GM12878 (cell line): ENCODE data around the gene KLRG1. TPM values are rescaled to one million over a fixed set of nuclear protein-coding genes. Genes with fewer than 3 reads are reported as not detected.

ENCODE experiments used
- ATAC-seq: fragments of 200-7000 bp; cut with Tn5 transposase; 3 replicates; pipeline ENCODE4 v1.9.1; 2020; ENCODE audit warnings: mild to moderate bottlenecking, moderate library complexity
- BruUV-seq: library from RNA; stranded (reverse); fragments of 400-500 nt; replicated peaks from 2 replicates; lab custom pipeline; 2021; lab: Mats Ljungman, UMichigan
- CTCF ChIA-PET: fragments of 300-600 bp; sonication (Branson Sonifier 250); formaldehyde crosslinking; extraction: SDS; loops from one replicate; lab custom pipeline; 2021; ENCODE audit warnings: inconsistent platforms; lab: Yijun Ruan, JAX
- POLR2A ChIA-PET: fragments of 350-600 bp; formaldehyde crosslinking; extraction: SDS; loops from one replicate; lab custom pipeline; 2021; ENCODE audit warnings: inconsistent platforms; lab: Charles Lee
- RAD21 ChIA-PET: fragments of 300-600 bp; sonication (Branson Sonifier 250); formaldehyde crosslinking; loops from one replicate; lab custom pipeline; 2023; ENCODE audit warnings: antibody characterized with exemption; ENCODE audit not compliant: unreplicated experiment; lab: Charles Lee
- SMC1A ChIA-PET: fragments of 300-600 bp; sonication (Branson Sonifier 250); formaldehyde crosslinking; loops from one replicate; lab custom pipeline; 2023; ENCODE audit not compliant: unreplicated experiment, uncharacterized antibody; lab: Charles Lee
- DNase-seq: peaks from one replicate; pipeline ENCODE4 v3.0.0-alpha.2; 2011; ENCODE audit warnings: low read depth, low spot score
- FAIRE-seq: peaks from 3 replicates; lab custom pipeline; 2011; peaks lifted over from hg19 to GRCh38; lab: Jason Lieb, UNC
- H2AFZ ChIP-seq: 2 replicates; pipeline ENCODE4 v1.6.0; 2011; ENCODE audit warnings: low read depth, low read length, control low read depth; ENCODE audit not compliant: control insufficient read depth
- H3K27ac ChIP-seq: 2 replicates; pipeline ENCODE4 v1.5.1; 2011; ENCODE audit warnings: control low read depth; ENCODE audit not compliant: control insufficient read depth, insufficient read depth
- H3K27me3 ChIP-seq, 2 experiments: replicated peaks in 1 of 2; 2 replicates each; pipeline versions ENCODE4 v1.6.0 to v1.6.1; 2011; ENCODE audit warnings: low read length in 1 of 2; ENCODE audit not compliant: control insufficient read depth in 2 of 2, insufficient read depth in 2 of 2
- H3K36me3 ChIP-seq, 2 experiments: 2 replicates each; pipeline ENCODE4 v1.5.1; 2011; ENCODE audit warnings: low read length in 1 of 2; ENCODE audit not compliant: control insufficient read depth in 2 of 2, insufficient read depth in 2 of 2
- H3K4me1 ChIP-seq: 2 replicates; pipeline ENCODE4 v1.6.1; 2011; ENCODE audit warnings: mild to moderate bottlenecking, low read length, moderate library complexity, mixed read lengths; ENCODE audit not compliant: control insufficient read depth, insufficient read depth
- H3K4me2 ChIP-seq: 2 replicates; pipeline ENCODE4 v1.6.0; 2011; ENCODE audit warnings: control low read depth; ENCODE audit not compliant: control insufficient read depth, insufficient read depth
- H3K4me3 ChIP-seq: fragments of 200-600 bp; sonication (generic); 2 replicates; pipeline ENCODE4 v1.5.1; 2016
- H3K79me2 ChIP-seq: 2 replicates; pipeline ENCODE4 v1.6.0; 2011; ENCODE audit warnings: low read length; ENCODE audit not compliant: control insufficient read depth, insufficient read depth
- H3K9ac ChIP-seq: 2 replicates; pipeline ENCODE4 v1.8.0; 2011; ENCODE audit warnings: low read length, control low read depth, mixed read lengths; ENCODE audit not compliant: control insufficient read depth, insufficient read depth
- H3K9me3 ChIP-seq: replicated peaks from 3 replicates; pipeline ENCODE4 v1.5.1; 2011; ENCODE audit warnings: mild to moderate bottlenecking, low read length; ENCODE audit not compliant: control insufficient read depth, insufficient read depth
- H4K20me1 ChIP-seq: 2 replicates; pipeline ENCODE4 v1.6.0; 2011; ENCODE audit not compliant: control insufficient read depth, insufficient read depth
- ELK1 ChIP-seq: IDR thresholded peaks from 2 replicates; pipeline ENCODE4 v1.6.1; 2012; ENCODE audit warnings: low read depth, low read length, improper control_type of control experiment
- FOS ChIP-seq: IDR thresholded peaks from 3 replicates; pipeline ENCODE4 v1.6.1; 2011; ENCODE audit warnings: borderline replicate concordance; ENCODE audit not compliant: insufficient read length; ENCODE audit errors: extremely low read depth
- GATAD2B ChIP-seq: fragments of 450-650 bp; conservative IDR thresholded peaks from 2 replicates; pipeline ENCODE4 v1.6.1; 2017; ENCODE audit warnings: low read depth, mild to moderate bottlenecking, moderate library complexity
- HCFC1 ChIP-seq: fragments of 150-350 bp; IDR thresholded peaks from 2 replicates; pipeline ENCODE4 v1.6.1; 2014; ENCODE audit warnings: low read length
- JUND ChIP-seq: IDR thresholded peaks from 2 replicates; pipeline ENCODE4 v1.6.1; 2012; ENCODE audit warnings: low read depth, mild to moderate bottlenecking, low read length, improper control_type of control experiment, moderate library complexity
- KLF5 ChIP-seq: fragments of 450-650 bp; IDR thresholded peaks from 2 replicates; pipeline ENCODE4 v1.6.1; 2014; ENCODE audit warnings: mild to moderate bottlenecking; ENCODE audit not compliant: partially characterized antibody
- MXI1 ChIP-seq: fragments of 150-350 bp; IDR thresholded peaks from 2 replicates; pipeline ENCODE4 v1.6.1; 2011; ENCODE audit warnings: low read depth, mild to moderate bottlenecking, inconsistent platforms, low read length, improper control_type of control experiment
- MYC ChIP-seq: IDR thresholded peaks from 2 replicates; pipeline ENCODE4 v1.6.1; 2011; ENCODE audit warnings: mild to moderate bottlenecking, low read length, moderate library complexity, inconsistent platforms; ENCODE audit not compliant: insufficient read depth, insufficient replicate concordance, insufficient read length, severe bottlenecking
- NR2F1 ChIP-seq: fragments of 450-650 bp; conservative IDR thresholded peaks from 2 replicates; pipeline ENCODE4 v1.6.1; 2017; ENCODE audit warnings: mild to moderate bottlenecking
- NRF1 ChIP-seq: conservative IDR thresholded peaks from 2 replicates; pipeline ENCODE4 v1.6.1; 2011; ENCODE audit warnings: mild to moderate bottlenecking, low read depth, low read length, improper control_type of control experiment
- POLR2A ChIP-seq: IDR thresholded peaks from 2 replicates; pipeline ENCODE4 v1.6.1; 2011; ENCODE audit warnings: low read depth, mild to moderate bottlenecking, low read length
- RAD51 ChIP-seq: fragments of 450-650 bp; IDR thresholded peaks from 2 replicates; pipeline ENCODE4 v1.6.1; 2016; ENCODE audit warnings: moderate library complexity, mild to moderate bottlenecking, inconsistent platforms
- SMC3 ChIP-seq: IDR thresholded peaks from 2 replicates; pipeline ENCODE4 v1.6.1; 2011; ENCODE audit warnings: low read length, improper control_type of control experiment, borderline replicate concordance
- SREBF1 ChIP-seq: IDR thresholded peaks from 2 replicates; pipeline ENCODE4 v1.6.1; 2012; ENCODE audit warnings: mild to moderate bottlenecking, low read length
- ZBTB4 ChIP-seq: fragments of 450-650 bp; formaldehyde crosslinking; IDR thresholded peaks from 2 replicates; pipeline ENCODE4 v1.4.0; 2022; ENCODE audit warnings: mild to moderate bottlenecking, moderate library complexity
- WGBS: methylation state at CpG from one replicate; pipeline ENCODE4 v1.1.6; 2016; ENCODE audit warnings: low lambda C conversion rate; ENCODE audit not compliant: insufficient replicate concordance, insufficient coverage; ENCODE audit errors: missing lambda C conversion rate; 5-methylcytosine and 5-hydroxymethylcytosine counted together
- in situ Hi-C: fragments of 300-500 bp; cut with MboI; formaldehyde crosslinking; loops from 9 replicates; pipeline ENCODE4 v1.14.3; 2018; ENCODE audit warnings: mixed read lengths
- intact Hi-C: fragments of 100-400 bp; cut with micrococcal nuclease; formaldehyde crosslinking; loops from one replicate; pipeline ENCODE4 v1.14.2; 2022; ENCODE audit not compliant: unreplicated experiment
- polyA plus RNA-seq, 11 experiments: library from polyadenylated mRNA; depleted of rRNA in 4 of 11; unstranded in 6 of 11; stranded (reverse) in 5 of 11; fragments of >200 nt; fragmentation: Nextera tagmentation in 4 of 11; fragmentation: Illumina TruSeq in 1 of 11; extraction: Ambion mirVana in 4 of 11; extraction: Trizol in 1 of 11; gene quantifications; 1 replicate in 1 of 11; 2 replicates in 10 of 11; pipeline versions ENCODE4 v1.2.1 to v1.2.3, GENCODE V29; 2011 to 2016; ENCODE audit warnings: inconsistent platforms in 2 of 11, missing spikeins in 2 of 11, low read depth in 1 of 11
- total RNA-seq, 4 experiments: library from RNA; depleted of rRNA in 3 of 4; stranded (reverse); fragments of >200 nt in 3 of 4; fragmentation: Illumina TruSeq in 1 of 4; extraction: Trizol in 1 of 4; gene quantifications; 2 replicates each; pipeline versions ENCODE4 v1.2.1 to v1.2.3, GENCODE V29; 2013 to 2021

KLRG1 gene
- total and polyA plus RNA-seq, 10 of the 15 experiments (the other 5 are each of a cell fraction or from before 2014, with no cell fraction given) = 2.3 to 6.5 (median 3.9) TPM

GRCh38 chr12:8970432-8970831 lies 18.9 kb upstream of the KLRG1 start (continued):
- TF ChIP-seq MYC = no peak
- TF ChIP-seq, all 136 proteins: peak for 0

GRCh38 chr12:8980137-8980536 lies 9.2 kb upstream of the KLRG1 start:
- ChIA-PET POLR2A (no interaction called here), RAD21 (no interaction called here), SMC1A (no interaction called here), CTCF (no interaction called here)
- Histone ChIP-seq H3K27ac (no peak overlapping the region), H3K27me3 (no peaks in the 10 kb centered on the region), H3K4me3 (no peak overlapping the region), H3K9ac (no peak overlapping the region), H3K79me2 (no peaks in the 10 kb centered on the region), H3K9me3 (no peaks in the 10 kb centered on the region), H3K4me1 (no peaks in the 10 kb centered on the region), H3K36me3 (no peaks in the 10 kb centered on the region), H4K20me1 (no peaks in the 10 kb centered on the region), H2AFZ (no peak overlapping the region), H3K4me2 (no peak overlapping the region)
- DNase-seq (no peak), ATAC-seq (no peak), FAIRE-seq (no peak)
- no peak for TF ChIP-seq RAD51
- no peak for TF ChIP-seq FOS
- no peak for TF ChIP-seq ZBTB4 (CRISPR knock-in tag)
- no peak for TF ChIP-seq ELK1
- no peak for TF ChIP-seq KLF5
- no peak for TF ChIP-seq JUND
- no peak for TF ChIP-seq POLR2A
- TF ChIP-seq MXI1 = no peak
- no peak for TF ChIP-seq HCFC1
- TF ChIP-seq GATAD2B = no peak
- TF ChIP-seq SREBF1 = no peak
- TF ChIP-seq NR2F1 = no peak
- no peak for TF ChIP-seq SMC3
- no peak for TF ChIP-seq NRF1
- intact Hi-C loops = no loop called here
- in situ Hi-C loops = no loop called here
- WGBS = 64% methylated on average over 3 of the region's 3 CpGs
- BruUV-seq = no TSS peak
